Muscle layer of duodenum (tissue), 2 donors: Measurements from ENCODE around the gene PRR18.

Experiments
- H3K27ac ChIP-seq: one replicate; pipeline ENCODE4 v1.7.0; 2013; ENCODE audit warnings: mild to moderate bottlenecking, low read length
- H3K27me3 ChIP-seq: one replicate; pipeline ENCODE4 v1.7.0; 2013; ENCODE audit warnings: low read depth, mild to moderate bottlenecking, control low read depth, low read length
- H3K36me3 ChIP-seq, 2 donors: one replicate each; pipeline ENCODE4 v1.7.0; 2013; ENCODE audit warnings: low read length in 2 of 2, control low read depth in 1 of 2, mild to moderate bottlenecking in 1 of 2; ENCODE audit not compliant: insufficient read depth in 2 of 2, control insufficient read depth in 1 of 2
- H3K4me1 ChIP-seq, 2 donors: one replicate each; pipeline ENCODE4 v1.7.0; 2013; ENCODE audit warnings: low read length in 2 of 2, mild to moderate bottlenecking in 2 of 2, control low read depth in 1 of 2, moderate library complexity in 1 of 2; ENCODE audit not compliant: insufficient read depth in 2 of 2, control insufficient read depth in 1 of 2
- H3K4me3 ChIP-seq, 2 donors: one replicate each; pipeline ENCODE4 v1.7.0; 2013; ENCODE audit warnings: low read length in 2 of 2, low read depth in 1 of 2, mild to moderate bottlenecking in 1 of 2
- H3K9me3 ChIP-seq, 2 donors: one replicate each; pipeline ENCODE4 v1.7.0; 2013; ENCODE audit warnings: low read length in 2 of 2, control low read depth in 1 of 2, mild to moderate bottlenecking in 1 of 2; ENCODE audit not compliant: control insufficient read depth in 1 of 2
- donor health status: healthy.

Gene PRR18

DNA sequence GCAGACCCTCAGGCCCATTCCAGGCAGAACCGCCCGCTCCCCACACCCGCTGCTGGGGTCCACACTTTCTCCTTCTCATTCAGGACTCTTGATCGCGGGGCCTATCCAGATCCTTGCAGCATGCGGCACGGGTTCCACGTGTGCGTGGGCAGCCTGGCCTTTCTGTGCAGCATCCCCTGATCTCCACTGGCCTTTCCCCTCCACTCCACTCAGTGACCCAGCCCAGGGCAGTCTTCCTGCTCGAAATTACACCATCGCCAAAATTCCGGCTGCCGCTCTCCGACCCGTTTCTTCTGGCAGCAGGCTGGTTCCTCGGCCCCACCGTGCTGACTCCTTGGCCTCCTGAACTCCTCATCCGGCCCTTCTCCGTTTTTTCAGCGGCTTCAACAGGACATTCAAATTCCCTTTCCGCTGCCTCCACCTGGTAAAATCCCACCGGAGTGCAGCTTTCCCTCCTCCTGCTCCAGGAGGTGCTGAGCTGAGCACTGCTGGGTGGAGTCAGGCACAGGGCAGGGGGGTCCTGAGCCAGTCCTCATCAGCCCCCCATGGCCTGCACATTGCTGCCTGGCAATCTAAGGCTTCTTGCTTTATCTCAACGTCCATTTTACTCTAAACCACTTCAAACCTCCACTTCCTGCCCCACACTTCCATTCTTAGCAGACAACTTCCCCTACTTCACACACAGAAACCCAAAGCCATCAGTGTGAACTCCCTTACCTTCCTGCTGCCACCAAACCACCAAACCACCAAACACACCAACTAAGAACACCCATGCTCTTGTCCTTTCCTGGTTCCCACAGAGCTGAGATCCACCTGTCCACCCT, 25.2 kb upstream of the PRR18 start:
- H3K9me3 ChIP-seq: no peaks in the 10 kb centered on the region
- H3K4me1 ChIP-seq: peaks cover 0 to 17% of the 10 kb centered on the region in 2 donors
- H3K27ac ChIP-seq: no peak overlapping the region
- H3K4me3 ChIP-seq: no peak overlapping the region
- no peaks in the 10 kb centered on the region for H3K27me3 ChIP-seq
- H3K36me3 ChIP-seq: peaks cover 7 to 8% of the 10 kb centered on the region in 2 donors

DNA sequence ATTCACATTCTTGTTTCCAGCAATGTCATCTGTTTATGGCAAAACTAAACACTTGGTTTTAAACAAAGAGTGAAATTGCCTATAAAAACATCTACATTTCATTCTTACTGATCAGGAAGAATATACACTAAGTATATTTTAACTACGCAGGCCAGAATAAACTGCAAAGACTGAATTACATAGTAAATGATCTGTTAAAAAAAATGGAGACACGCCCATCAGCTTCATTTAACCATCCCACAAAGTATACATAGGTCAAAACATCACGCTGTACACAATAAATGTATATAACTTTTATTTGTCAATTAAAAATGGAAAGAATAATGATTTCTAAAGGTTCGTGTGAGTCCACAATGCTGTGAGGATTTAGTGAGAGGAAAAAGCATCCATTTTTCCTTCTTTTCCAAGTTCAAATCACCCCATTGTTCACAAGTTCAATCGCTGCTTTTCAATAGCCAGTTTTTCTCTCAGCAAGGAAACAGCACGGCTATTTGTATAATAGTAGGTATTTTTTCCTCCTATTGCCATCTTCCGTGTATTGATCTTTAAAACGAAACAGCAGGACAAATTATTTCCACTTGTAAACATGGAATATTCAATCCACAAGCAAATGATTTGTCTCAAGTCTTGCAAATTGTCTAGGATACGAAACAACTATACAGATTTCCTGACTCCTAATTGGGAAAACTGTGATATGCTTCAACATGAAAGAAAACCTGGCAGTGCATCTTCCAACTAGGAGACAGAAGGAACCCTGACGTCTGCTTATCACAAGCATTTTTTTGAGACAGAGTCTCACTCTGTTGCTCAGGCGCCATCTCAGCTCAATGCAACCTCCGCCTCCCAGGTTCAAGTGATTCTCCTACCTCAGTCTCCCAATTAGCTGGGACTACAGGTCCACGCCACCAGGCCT, 23.6 kb upstream of the PRR18 start:
- no peak overlapping the region for H3K4me3 ChIP-seq
- no peaks in the 10 kb centered on the region for H3K9me3 ChIP-seq
- no peak overlapping the region for H3K27ac ChIP-seq
- H3K27me3 ChIP-seq: no peaks in the 10 kb centered on the region
- H3K36me3 ChIP-seq: peaks cover 8 to 13% of the 10 kb centered on the region in 2 donors
- H3K4me1 ChIP-seq: peaks cover 0 to 16% of the 10 kb centered on the region in 2 donors

DNA sequence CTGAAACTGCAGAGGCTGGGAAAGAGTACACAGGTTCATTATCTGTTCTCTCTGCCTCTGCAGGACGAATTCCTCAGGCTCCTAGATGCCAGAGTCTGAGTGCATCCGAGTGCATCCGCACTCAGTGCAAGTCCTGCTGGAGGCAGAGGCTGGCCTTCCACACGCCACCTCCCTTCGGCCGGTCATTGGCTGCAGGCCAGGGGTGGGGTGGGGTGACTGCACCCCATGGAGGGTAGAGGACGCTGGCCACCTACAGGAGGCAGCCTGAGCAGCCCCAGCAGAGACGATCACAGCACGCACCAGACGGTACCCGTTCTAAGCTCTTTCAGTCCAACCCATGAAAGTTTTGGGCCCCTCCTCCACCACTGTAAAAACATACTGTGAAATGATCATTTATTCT, 22.4 kb upstream of the PRR18 start:
- peaks cover 0 to 16% of the 10 kb centered on the region in 2 donors for H3K4me1 ChIP-seq
- no peaks in the 10 kb centered on the region for H3K27me3 ChIP-seq
- H3K4me3 ChIP-seq: no peak overlapping the region
- peaks cover 15 to 21% of the 10 kb centered on the region in 2 donors for H3K36me3 ChIP-seq
- H3K9me3 ChIP-seq: no peaks in the 10 kb centered on the region
- H3K27ac ChIP-seq: no peak overlapping the region

DNA sequence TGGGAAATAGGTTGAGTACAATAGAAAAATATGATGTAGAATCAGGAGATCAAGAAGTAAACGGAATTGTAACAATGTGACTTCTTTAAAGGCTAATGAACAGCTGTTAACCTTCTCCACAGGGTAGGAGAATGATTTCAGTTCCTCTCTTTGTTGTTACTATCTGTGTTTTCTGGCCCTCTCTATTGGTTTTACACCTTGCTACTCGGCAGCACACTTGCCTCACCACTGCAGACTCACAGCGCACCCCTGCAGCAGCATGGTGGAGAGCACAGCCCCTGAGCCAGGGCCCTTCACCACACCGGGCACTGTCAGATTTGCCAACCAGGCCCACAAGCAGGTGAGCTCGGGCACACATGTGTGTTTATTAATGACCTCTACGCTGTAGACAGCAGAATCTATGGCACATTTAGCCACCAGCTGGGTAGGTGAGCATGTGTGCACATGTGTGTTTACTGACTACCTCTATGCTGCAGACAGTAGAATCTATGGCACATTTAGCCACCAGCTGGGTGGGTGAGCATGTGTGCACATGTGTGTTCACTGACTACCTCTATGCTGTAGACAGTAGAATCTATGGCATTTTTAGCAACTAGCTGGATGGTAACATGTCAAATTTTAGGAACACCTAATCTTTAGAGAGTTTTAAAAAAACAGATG, 17.3 kb upstream of the PRR18 start:
- H3K27ac ChIP-seq: no peak overlapping the region
- no peaks in the 10 kb centered on the region for H3K9me3 ChIP-seq
- H3K4me1 ChIP-seq: peaks cover 0 to 4% of the 10 kb centered on the region in 2 donors
- H3K4me3 ChIP-seq: no peak overlapping the region
- no peaks in the 10 kb centered on the region for H3K27me3 ChIP-seq
- peaks cover 31 to 57% of the 10 kb centered on the region in 2 donors for H3K36me3 ChIP-seq

DNA sequence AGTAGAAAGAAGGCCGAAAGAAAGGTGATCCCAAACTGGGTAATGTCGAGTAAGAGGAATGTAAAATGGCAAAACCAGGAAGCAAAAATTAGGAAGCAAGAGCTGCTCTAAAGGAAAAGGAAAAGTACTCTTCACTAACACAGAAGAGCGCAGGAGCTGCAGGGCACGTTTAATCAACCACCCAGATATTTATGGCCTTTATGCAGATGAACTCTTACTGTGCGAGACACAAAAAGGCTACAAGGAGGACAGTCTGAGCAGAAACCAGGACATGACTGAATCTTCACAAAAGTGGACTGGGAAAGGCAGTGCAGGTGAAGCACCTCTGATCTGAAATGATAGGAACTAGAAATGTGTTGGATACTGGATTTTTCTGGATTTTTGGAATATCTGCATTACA, 15.2 kb upstream of the PRR18 start:
- no peaks in the 10 kb centered on the region for H3K4me1 ChIP-seq
- peaks cover 36 to 49% of the 10 kb centered on the region in 2 donors for H3K36me3 ChIP-seq
- H3K27me3 ChIP-seq: no peaks in the 10 kb centered on the region
- H3K4me3 ChIP-seq: no peak overlapping the region
- no peaks in the 10 kb centered on the region for H3K9me3 ChIP-seq
- H3K27ac ChIP-seq: no peak overlapping the region

DNA sequence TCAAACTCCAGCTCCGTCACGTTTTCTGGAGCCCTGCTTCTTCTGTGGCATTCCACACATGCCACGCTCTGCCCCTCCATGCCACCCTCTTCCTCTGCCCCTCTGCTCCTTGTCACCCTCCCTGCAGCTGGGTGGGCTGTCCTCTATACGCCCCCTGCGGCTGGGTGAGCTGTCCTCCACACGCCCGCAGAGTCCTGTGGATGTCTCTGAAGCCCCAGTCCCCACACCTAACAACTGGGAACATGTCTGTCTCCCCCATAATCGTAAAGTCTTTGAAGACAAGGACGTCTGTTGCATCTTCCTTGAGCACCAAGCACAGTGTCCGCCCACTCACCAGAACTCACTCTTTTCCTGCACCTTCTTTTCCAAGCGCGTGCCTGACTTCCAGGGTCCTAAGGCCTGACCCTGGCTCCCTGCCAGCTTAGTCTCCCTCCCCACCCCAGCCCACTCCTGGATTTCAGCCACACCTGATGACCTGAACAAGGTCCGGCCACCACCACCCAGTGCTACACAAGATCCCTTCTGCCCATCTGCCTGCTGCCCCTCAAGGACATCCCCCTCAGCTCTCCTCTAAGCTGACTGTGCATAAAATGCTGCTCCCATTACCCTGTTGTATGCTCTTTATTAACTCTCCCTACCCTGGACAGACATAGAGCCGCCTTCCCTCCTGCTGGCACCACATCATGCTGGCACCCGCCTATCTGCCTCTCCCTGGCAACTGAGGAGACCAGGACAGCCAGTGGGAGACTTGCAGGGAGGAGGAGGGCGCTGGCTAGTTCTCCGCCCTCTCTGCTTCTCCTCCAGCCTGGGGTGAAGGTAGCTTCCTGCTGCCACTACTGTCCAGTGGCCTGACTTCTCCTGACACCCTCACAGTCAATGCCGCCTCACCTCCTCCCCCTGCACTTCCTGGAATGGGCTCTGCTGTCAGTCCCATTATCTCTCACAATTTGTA, 10.7 kb upstream of the PRR18 start:
- Histone ChIP-seq H3K4me3 (no peak overlapping the region), H3K27me3 (no peaks in the 10 kb centered on the region), H3K36me3 (peaks cover 13 to 26% of the 10 kb centered on the region in 2 donors), H3K9me3 (no peaks in the 10 kb centered on the region), H3K27ac (no peak overlapping the region), H3K4me1 (no peaks in the 10 kb centered on the region)

DNA sequence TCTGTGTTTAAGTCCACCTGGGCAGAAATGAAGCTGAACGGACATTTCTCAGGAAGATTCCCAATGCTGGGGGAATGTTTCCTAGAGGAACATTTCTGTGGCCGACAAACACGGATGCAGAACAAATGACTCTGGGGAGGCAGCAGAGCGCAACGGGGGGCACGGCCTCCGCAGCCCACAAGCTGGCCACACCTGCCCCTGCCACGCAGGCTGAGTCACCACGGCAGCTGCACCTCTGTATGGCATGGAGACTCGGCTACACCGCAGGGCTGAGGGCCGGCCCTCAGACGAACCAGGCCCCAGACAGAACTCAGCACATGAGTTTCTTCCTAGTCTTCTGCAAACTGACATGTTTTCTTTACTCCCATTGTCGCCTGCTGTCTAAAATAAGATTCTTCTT, 10.0 kb upstream of the PRR18 start:
- H3K4me1 ChIP-seq: no peaks in the 10 kb centered on the region
- no peaks in the 10 kb centered on the region for H3K27me3 ChIP-seq
- no peaks in the 10 kb centered on the region for H3K9me3 ChIP-seq
- H3K27ac ChIP-seq: no peak overlapping the region
- no peak overlapping the region for H3K4me3 ChIP-seq
- H3K36me3 ChIP-seq: peaks cover 13 to 19% of the 10 kb centered on the region in 2 donors

DNA sequence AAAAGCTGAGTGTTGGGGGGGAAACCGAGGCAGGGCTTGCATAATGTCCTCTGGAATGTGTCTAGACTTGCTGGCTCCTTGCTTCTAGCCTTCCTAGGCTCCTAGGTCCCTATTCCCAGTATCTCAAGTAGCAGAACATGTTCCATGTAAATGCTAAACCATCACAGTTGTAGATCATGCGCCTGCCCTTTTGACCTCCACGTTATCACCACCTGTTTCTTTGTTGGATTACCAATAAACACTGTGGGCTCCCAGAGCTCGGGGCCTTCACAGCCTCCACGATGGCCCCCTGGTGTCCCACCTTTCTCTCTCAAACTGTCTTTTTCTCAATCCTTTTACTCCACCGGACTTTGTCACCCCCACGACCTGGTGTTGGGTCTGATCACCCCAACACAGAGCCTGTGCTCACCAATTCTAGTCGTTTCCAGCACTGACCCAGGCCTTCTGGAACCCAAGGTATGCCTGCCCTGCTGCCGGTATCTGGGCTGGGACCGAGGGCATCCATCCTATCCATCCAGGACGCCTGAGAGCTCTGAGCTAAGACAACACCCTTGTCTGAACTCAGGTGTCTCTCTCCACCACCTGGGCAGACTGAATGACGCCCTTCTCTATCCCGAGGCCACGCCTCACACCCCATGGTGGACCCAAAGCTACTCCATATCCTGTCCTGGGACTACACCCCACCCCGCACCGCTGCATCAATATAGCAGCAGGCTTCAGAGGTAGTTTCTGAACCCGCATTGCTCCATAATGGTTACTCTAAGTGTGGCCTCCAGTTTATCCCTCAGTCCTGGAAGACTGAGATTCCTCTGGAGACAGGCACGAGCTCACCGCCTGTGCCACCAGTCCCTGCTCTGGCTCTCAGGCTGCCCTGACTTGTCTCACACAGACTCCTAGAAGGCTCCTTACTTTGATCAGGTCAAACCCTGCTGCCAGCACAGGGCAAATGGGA, 9.3 kb upstream of the PRR18 start:
- no peak overlapping the region for H3K27ac ChIP-seq
- H3K27me3 ChIP-seq: no peaks in the 10 kb centered on the region
- H3K36me3 ChIP-seq: peaks cover 12 to 13% of the 10 kb centered on the region in 2 donors
- H3K4me1 ChIP-seq: no peaks in the 10 kb centered on the region
- H3K4me3 ChIP-seq: no peak overlapping the region
- H3K9me3 ChIP-seq: no peaks in the 10 kb centered on the region

DNA sequence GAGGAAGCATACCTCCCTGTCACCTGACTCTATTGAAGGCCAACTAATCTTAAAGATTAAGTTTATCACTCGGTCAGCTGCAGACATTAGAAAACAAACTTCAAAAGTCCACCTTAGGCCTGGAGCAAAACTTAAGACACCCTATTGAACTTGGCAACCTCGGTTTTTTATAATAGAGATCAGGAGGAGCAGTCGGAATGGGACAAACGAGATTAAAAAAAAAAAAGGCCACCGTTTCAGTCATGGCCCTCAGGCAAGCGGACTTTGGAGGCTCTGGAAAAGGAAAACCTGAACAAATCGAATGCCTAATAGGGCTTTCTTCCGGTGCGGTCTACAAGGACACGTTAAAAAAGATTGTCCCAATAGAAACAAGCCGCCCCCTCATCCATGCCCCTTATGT, 7.2 kb upstream of the PRR18 start:
- H3K9me3 ChIP-seq: no peaks in the 10 kb centered on the region
- H3K4me1 ChIP-seq: no peaks in the 10 kb centered on the region
- H3K4me3 ChIP-seq: no peak overlapping the region
- no peaks in the 10 kb centered on the region for H3K27me3 ChIP-seq
- H3K36me3 ChIP-seq: peaks cover 0 to 5% of the 10 kb centered on the region in 2 donors
- no peak overlapping the region for H3K27ac ChIP-seq

DNA sequence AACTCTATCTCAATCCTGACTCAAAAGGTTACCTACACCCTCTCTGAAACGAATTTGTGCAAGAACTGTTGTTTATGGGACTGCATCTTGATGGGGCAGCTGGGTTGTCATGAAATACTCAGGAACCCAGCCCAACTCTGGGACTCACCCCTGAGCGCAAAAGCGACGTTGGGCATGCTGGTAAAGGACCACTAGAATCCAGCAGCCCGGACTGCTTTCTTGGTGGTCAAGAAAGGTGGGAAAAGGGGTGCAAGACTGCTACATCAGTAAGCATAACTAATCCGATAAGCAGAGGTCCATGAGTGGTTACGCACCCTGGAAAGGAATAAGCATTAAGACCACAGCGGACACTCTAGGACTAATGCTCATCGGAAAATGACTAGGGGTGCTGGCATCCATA, 6.3 kb upstream of the PRR18 start:
- Histone ChIP-seq H3K9me3 (no peaks in the 10 kb centered on the region), H3K4me1 (no peaks in the 10 kb centered on the region), H3K36me3 (no peaks in the 10 kb centered on the region), H3K27me3 (no peaks in the 10 kb centered on the region), H3K27ac (no peak overlapping the region), H3K4me3 (no peak overlapping the region)
